ENCODE data around the gene NPTN. TPM values are rescaled to one million over a fixed set of nuclear protein-coding genes. Genes with fewer than 3 reads are reported as not detected.

NPTN gene
- total RNA-seq, 3 donors from 2014 or later (not counting 1 experiment from before 2014, with no cell fraction given) = 37.9 to 46.9 (median 46.4) TPM

- Histone ChIP-seq H3K4me3 (ENCODE audit: low read length) (no peak overlapping the region), H3K36me3 (ENCODE audit: control insufficient read depth, insufficient read depth, low read length) (peaks cover 11% of the 10 kb centered on the region), H3K9me3 (ENCODE audit: control insufficient read depth, insufficient read depth, low read length) (no peaks in the 10 kb centered on the region), H3K27ac (ENCODE audit: low read length) (no peak overlapping the region), H3K27me3 (ENCODE audit: control insufficient read depth, insufficient read depth, low read length) (no peaks in the 10 kb centered on the region), H3K4me1 (ENCODE audit: control insufficient read depth, insufficient read depth, low read length) (no peaks in the 10 kb centered on the region)
- Mint-ChIP-seq H3K27ac (no peak overlapping the region), H3K36me3 (no peaks in the 10 kb centered on the region), H3K4me1 (peaks cover 44 to 61% of the 10 kb centered on the region in 2 donors), H3K4me3 (no peak overlapping the region), H3K9me3 (no peaks in the 10 kb centered on the region), H3K27me3 (ENCODE audit: low read depth in 2 of 2) (no peaks in the 10 kb centered on the region)
- WGBS (ENCODE audit: insufficient coverage) = 100% methylated on average over 2 of the region's 2 CpGs
- intact Hi-C loops (cut with micrococcal nuclease) = no loop called here
- DNase-seq (no peak), ATAC-seq (no peak)
- TF ChIP-seq CTCF (IDR thresholded peaks at IDR 0.05) = no peak
Measured at GRCh38 chr15:73594109-73594508, 39.1 kb downstream of the NPTN start.

- Mint-ChIP-seq H3K27ac (no peak overlapping the region), H3K9me3 (no peaks in the 10 kb centered on the region), H3K4me1 (peaks cover 38 to 54% of the 10 kb centered on the region in 2 donors), H3K27me3 (ENCODE audit: low read depth in 2 of 2) (no peaks in the 10 kb centered on the region), H3K4me3 (no peak overlapping the region), H3K36me3 (no peaks in the 10 kb centered on the region)
- ATAC-seq (no peak), DNase-seq (no peak)
- no peak overlapping the region for H3K4me3 ChIP-seq (ENCODE audit: low read length)
- no peaks in the 10 kb centered on the region for H3K9me3 ChIP-seq (ENCODE audit: control insufficient read depth, insufficient read depth, low read length)
- intact Hi-C loops (cut with micrococcal nuclease) = no loop called here
- H3K27me3 ChIP-seq (ENCODE audit: control insufficient read depth, insufficient read depth, low read length) = no peaks in the 10 kb centered on the region
- no peaks in the 10 kb centered on the region for H3K4me1 ChIP-seq (ENCODE audit: control insufficient read depth, insufficient read depth, low read length)
- H3K36me3 ChIP-seq (ENCODE audit: control insufficient read depth, insufficient read depth, low read length) = peaks cover 16% of the 10 kb centered on the region
- H3K27ac ChIP-seq (ENCODE audit: low read length) = no peak overlapping the region
- WGBS (ENCODE audit: insufficient coverage) = 88% methylated on average over 8 of the region's 9 CpGs
- no peak for TF ChIP-seq CTCF (IDR thresholded peaks at IDR 0.05)
Measured at GRCh38 chr15:73593304-73594074, 39.7 kb downstream of the NPTN start.

- no peaks in the 10 kb centered on the region for H3K27me3 Mint-ChIP-seq (ENCODE audit: low read depth in 2 of 2)
- no peaks in the 10 kb centered on the region for H3K27me3 ChIP-seq (ENCODE audit: control insufficient read depth, insufficient read depth, low read length)
- H3K27ac Mint-ChIP-seq = no peak overlapping the region
- no peaks in the 10 kb centered on the region for H3K4me1 ChIP-seq (ENCODE audit: control insufficient read depth, insufficient read depth, low read length)
- H3K9me3 ChIP-seq (ENCODE audit: control insufficient read depth, insufficient read depth, low read length) = no peaks in the 10 kb centered on the region
- intact Hi-C loops (cut with micrococcal nuclease) = no loop called here
- H3K4me1 Mint-ChIP-seq = peaks cover 17 to 22% of the 10 kb centered on the region in 2 donors
- H3K36me3 Mint-ChIP-seq = peaks cover 10% of the 10 kb centered on the region
- DNase-seq = no peak
- WGBS (ENCODE audit: insufficient coverage) = 98% methylated on average over 3 of the region's 5 CpGs
- no peaks in the 10 kb centered on the region for H3K9me3 Mint-ChIP-seq
- no peak for TF ChIP-seq CTCF (IDR thresholded peaks at IDR 0.05)
- H3K4me3 Mint-ChIP-seq = no peak overlapping the region
- no peak for ATAC-seq
- H3K36me3 ChIP-seq (ENCODE audit: control insufficient read depth, insufficient read depth, low read length) = peaks cover 38% of the 10 kb centered on the region
- no peak overlapping the region for H3K4me3 ChIP-seq (ENCODE audit: low read length)
- H3K27ac ChIP-seq (ENCODE audit: low read length) = no peak overlapping the region
Measured at GRCh38 chr15:73590263-73590662, 42.9 kb downstream of the NPTN start.

GRCh38 chr15:73589766-73590165, 43.4 kb downstream of the NPTN start:
- H3K4me3 Mint-ChIP-seq = no peak overlapping the region
- no peaks in the 10 kb centered on the region for H3K9me3 ChIP-seq (ENCODE audit: control insufficient read depth, insufficient read depth, low read length)
- peaks cover 12 to 18% of the 10 kb centered on the region in 2 donors for H3K4me1 Mint-ChIP-seq
- H3K4me3 ChIP-seq (ENCODE audit: low read length) = no peak overlapping the region
- peaks cover 10% of the 10 kb centered on the region for H3K36me3 Mint-ChIP-seq
- H3K4me1 ChIP-seq (ENCODE audit: control insufficient read depth, insufficient read depth, low read length) = no peaks in the 10 kb centered on the region
- ATAC-seq (no peak), DNase-seq (no peak)
- intact Hi-C loops (cut with micrococcal nuclease) = no loop called here
- H3K27ac ChIP-seq (ENCODE audit: low read length) = no peak overlapping the region
- no peaks in the 10 kb centered on the region for H3K27me3 ChIP-seq (ENCODE audit: control insufficient read depth, insufficient read depth, low read length)
- peaks cover 40% of the 10 kb centered on the region for H3K36me3 ChIP-seq (ENCODE audit: control insufficient read depth, insufficient read depth, low read length)
- H3K27me3 Mint-ChIP-seq (ENCODE audit: low read depth in 2 of 2) = no peaks in the 10 kb centered on the region
- no peak overlapping the region for H3K27ac Mint-ChIP-seq
- no peak for TF ChIP-seq CTCF (IDR thresholded peaks at IDR 0.05)
- WGBS (ENCODE audit: insufficient coverage) = 100% methylated on average over 1 of the region's 1 CpG
- H3K9me3 Mint-ChIP-seq = no peaks in the 10 kb centered on the region
